GM18498 (cell line): Measurements from ENCODE around the gene BUD23.
"Not testable (repeated sequence)": the region's sequence is repeated elsewhere in the genome, so short reads cannot be mapped to it uniquely, and the experiment has no call there.

Experiments
- ATAC-seq: cut with Tn5 transposase; IDR thresholded peaks from one replicate; pipeline ENCODE4 v1.9.1; 2021; ENCODE audit warnings: mild to moderate bottlenecking, moderate library complexity; ENCODE audit not compliant: unreplicated experiment

BUD23 gene

DNA sequence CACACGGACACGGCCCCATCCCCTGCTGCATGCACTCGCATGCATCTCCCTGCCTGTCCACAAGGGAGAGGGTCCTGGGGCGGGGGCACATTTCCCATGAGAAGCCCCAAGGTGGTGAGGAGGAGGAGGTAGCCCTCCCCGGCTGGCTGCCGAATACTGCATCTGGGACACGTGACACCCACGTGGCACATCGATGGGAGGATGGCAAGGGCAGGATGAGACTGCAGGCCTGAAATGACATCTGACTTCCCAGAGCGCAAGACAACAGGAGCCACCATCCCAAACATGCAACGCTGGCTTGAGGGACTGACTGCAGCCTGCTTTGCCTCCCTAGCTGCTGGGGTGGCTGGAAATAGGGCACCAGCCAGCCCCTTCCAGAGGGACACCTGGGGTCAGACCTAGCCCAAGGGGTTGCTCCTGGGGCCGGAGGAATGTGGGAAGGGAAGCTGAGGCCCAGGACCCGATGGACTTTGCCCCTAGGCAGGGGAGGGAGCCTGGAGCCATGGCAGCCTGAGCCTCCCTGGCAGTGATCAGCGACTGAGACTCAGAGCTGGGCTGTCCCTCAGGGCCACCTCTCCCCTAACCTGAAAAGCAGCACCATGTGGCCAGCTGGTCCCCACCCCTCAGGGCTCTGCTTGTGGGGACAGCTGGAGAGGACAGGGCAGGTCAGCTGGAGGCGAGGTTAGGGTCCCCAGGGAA lies 16.1 kb downstream of the BUD23 start:
- ATAC-seq: no peak

DNA sequence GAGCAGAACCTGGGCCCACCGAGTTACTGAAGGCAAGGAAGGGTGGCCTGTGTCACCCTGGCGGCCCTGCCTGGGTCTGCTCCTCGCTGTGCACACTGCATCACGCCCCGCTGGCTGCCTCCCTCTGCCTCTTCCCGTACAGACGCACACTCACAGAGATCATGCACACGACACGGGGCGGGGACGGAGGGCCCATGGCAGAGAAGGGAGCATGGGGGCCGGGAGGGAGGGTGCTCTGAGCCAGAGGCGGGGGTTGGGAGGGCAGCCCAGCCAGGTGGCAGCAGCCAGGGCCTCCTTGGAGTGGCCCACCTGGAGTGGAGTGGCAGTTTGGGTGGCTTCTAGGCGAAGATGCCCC lies 16.6 kb downstream of the BUD23 start:
- ATAC-seq: no peak

DNA sequence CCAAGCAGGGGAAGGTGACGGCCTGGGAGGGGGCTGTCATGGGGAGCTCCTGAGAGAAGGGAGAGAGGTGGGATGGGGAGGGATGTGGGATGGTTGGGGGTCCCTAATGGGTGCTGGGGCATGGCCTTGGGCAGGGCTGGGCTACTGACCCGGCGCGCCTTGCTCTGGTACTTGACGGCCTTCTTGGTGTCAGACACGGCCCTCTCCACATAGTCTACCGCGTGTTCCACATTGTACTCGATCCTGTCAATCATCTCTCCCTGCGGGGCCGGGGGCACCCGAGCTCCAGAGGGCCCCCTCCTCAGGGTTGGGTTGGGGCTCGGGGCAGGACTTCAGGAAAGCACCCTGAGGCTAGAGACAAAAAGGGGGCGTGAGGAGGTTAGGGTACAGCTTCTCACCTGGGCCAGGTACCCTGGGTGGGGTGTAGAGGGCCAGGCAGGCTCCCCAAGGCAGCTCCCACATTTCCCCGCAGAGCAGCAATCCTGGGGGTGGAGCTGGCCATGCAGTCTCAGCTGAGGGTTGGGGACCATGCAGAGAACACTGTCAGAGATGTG lies 17.3 kb downstream of the BUD23 start:
- ATAC-seq: no peak

DNA sequence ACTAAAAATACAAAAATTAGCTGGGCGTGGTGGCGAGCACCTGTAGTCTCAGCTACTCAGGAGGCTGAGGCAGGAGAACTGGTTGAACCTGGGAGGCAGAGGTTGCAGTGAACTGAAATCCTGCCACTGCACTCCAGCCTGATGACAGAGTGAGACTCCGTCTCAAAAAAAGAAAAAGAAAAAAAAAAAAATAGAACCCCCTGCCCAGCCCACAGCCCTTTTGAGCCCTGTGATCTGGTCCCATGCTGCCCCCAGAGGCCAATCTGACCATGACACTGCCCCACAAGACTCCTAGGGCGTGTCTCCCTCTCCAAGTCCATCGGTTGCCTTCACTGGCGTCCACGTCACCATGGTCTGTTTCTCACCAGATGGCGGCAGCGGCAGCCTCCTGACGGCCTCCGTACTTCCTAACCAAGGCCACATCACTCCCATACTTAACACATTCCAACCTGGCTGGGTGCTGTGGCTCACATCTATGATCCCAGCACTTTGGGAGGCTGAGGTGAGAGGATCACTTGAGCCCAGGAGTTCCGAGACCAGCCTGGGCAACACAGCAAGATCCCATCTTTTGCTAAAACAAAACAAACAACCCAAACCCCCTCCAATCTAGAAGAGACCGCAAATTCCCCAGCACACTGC lies 18.1 kb downstream of the BUD23 start:
- no peak for ATAC-seq

DNA sequence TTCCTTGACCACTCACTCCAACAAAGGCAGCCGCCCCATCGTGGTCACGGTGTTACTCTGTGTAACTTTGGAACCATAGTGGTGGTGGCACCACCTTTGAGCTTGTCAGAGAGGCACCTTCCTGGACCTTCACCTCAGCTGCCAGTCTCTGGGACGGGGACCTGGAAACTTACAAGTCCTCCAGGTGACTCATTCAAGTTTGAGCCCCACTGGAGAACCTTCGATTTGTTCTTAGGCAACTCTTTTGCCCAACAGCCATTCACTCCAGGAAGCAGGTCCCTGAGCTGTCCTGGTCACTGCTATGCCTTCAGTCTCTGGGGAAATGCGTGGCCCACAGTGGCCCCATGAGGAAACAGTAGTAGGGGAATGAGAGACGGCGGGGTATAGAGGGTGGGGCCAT lies 18.8 kb downstream of the BUD23 start:
- no peak for ATAC-seq

DNA sequence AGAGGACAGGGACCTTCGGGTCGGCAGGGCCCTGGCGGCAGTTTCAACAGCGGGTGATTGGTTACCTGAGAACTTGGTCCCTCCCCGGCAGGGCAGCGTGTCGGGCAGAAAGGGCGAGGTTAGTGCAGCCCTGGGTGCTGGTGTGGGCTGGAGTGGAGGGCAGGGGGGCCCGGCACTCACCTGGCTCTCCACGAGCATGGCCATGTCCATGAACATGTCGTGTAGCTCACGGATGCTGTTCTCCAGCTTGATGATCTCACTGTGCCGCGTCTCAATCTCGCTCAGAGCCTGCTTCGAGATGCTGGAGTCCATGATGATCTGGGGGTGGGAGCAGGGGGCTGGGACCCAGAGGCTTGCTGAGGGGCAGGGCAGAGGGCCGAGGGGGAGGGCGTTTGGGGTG lies 19.3 kb downstream of the BUD23 start:
- ATAC-seq: no peak

DNA sequence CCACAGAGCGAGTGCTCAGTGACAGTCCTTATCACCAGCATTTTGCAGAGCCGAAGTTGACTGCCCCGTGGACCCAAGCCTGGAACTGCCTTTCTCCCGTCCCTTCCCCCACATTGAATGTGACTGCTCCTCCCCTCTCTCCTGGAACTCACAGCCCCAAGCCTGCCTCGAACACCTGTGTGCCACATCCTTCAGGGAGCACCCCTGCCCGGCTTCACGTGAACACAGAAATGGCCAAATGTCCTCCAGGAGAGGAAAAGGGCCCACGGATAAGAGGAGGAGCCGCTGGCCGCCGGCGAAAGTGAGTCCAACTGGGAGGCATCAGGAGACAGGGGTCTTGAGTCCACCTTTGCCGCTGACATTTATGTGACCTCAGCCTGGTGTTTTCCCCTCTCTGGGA lies 19.8 kb downstream of the BUD23 start:
- no peak for ATAC-seq

DNA sequence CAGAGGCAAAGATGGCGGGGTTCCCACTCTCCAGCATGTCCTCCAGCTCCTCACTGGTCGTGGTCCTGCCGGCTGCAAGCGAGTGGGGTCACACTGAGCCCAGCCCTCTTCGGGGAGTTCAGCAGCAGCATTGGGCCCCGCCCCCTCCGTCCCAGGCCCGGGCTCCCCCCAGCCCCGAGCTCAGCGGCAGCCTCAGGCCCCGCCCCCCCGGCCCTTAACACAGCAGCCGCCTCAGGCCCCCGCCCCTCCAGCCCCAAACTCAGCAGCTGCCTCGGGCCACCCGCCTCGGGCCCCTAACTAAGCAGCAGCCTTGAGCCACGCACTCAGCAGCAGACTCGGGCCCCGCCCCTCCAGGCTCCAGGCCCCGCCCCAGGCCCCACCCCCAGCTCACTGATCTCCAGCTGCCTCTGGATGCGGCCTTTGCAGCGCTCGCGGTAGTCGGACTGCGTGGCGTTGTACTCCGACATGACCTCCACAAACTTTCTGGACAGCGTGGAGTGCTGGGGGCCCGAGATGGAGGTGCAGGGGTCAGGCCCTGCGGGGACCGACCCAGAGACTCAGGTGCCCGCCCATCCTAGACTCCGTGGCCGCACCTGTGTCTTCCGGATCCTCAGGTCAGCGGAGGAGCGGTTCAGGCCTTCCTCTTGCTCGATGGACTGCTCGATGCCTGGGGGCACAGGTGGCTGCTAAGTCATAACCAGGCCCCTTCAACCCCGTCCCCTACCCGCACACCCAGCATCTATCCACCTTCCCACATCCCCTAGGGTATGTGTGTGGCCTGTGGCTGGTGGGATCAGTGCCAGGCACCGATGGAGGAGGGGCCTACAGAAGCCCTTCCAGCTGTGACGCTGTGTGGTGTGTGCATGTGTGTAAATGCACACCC lies 20.6 kb downstream of the BUD23 start:
- ATAC-seq: no peak

DNA sequence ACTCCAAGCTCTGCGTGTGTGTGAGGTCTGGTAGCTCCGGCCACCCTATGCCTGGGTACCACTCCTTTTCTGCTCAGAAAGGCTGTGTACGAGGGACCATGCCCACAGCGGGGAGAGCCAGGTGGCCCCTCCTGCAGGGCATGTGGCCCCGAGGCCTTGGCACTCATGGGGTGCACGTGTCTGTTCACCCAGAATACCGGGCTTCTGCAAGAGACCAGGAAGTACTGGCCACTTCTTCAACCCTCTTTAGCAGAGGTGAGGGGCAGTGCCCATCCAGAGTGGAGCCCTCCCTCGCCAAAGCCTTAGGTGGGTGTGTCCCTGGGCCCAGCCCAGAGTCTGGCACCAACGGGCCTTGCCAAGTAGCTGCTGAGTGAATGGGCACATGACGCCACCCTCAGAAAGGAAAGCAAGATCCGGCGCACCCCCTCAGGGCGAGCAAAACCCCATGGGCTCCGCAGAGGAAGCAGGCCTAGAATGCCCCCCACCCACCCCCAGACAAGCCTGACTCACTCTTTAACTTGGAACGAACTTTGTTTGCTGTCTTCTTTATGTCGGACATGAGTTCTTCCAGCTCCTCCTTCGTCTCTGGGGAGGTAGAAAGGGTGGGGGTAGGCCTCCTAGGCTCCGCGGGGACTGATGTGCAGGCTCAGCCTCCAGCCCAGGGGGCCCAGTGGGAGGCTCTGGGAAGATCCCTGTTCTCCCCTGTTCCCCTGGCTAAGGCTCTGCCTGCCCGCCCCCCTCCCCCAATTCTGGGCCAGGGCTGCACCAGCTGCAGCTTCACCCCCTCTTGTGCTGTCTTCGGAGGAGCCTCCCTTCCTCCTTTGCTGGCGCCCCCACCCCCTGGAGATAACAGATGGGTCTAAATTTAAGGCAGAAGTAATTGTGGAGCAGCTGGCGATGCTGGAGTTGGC lies 21.5 kb downstream of the BUD23 start:
- ATAC-seq: no peak

DNA sequence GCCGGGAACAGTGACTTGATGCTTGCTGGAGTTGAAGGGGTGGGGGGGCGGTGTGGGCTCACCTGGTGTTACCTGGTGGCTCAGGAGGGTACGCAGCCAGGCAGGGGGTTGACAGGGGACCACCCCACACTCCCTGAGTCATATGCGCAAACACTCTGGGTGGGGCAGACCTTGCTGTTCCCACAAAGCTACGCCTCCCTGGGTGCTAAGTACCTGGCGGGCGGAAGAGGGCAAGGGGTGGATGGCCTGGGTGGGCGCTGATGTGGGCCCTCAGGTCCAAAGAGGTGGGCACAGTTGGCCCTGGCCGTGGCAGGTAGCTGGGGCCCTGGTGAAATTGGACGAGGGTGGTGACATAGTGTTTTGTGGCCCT lies 22.1 kb downstream of the BUD23 start:
- no peak for ATAC-seq

DNA sequence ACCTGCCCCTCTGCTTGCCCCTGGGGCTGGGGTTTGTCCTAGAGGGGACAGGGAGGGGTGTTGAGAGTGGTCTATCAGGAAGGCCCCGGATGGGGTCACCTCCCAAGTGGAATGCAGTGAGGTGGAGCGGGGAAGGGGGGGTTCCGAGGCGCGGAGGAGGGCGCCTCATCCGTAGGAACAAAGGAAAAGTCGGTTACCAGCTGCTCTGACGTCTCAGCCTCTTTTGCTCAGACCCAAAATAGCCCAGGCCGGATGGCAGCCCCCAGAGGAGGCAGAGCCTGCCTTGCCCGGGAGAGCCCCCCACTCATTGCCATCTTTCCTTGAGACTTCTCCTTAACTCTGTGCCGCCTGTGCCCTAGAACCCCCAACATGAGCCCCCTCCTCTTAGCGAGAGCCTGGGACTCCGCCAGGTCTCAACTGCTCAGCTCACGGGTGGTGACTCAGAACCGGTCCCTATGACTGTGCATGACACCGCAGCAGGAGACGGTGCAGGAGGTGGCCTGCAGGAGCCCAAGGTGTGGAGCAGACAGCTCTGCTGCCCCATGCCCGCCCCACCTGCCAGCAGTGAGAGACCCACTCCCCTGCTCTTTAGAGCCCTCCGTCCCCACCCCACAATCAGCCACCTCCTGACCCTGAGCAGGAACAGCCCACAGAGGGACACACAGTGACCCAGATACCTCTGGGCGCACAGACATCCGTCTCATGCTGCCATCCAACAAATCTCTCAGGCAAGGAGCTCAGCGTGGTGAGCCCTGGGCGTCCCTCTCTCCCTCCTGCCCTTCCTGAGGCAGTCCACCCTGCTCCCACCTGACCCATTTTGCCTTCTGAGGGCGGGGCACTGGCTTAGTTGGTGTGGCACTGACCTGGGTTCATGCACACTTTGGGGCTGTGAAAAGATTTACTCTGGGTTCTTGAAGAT lies 23.0 kb downstream of the BUD23 start:
- no peak for ATAC-seq

DNA sequence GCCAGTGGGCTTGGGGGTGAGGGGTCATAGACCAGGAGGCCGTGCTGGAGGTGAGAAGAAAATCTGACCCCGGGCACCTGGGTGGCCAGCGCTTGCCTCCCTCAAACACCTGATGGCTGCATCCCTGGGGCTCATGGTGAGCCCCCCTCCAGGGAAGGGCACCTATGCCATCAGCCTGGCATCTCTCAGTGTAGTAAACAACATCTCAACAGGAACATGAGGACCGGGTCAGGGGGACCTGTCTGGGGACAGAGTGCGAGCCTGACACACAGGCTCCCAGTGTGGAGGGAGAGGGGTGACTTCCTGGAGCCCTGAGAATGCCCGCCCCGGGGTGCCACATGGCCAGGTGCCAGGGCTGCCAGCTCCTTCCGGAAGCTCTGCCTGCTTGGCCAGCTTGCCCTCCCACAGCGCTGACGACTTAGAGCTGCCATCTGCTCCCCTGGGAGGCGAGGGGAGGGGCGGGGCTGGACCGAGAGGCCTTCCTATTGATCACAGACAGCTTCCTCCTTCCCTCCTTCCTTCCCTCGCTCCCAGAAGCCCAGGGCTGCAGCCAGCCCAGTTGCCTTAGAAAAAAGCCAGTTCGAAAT lies 23.7 kb downstream of the BUD23 start:
- ATAC-seq: no peak

DNA sequence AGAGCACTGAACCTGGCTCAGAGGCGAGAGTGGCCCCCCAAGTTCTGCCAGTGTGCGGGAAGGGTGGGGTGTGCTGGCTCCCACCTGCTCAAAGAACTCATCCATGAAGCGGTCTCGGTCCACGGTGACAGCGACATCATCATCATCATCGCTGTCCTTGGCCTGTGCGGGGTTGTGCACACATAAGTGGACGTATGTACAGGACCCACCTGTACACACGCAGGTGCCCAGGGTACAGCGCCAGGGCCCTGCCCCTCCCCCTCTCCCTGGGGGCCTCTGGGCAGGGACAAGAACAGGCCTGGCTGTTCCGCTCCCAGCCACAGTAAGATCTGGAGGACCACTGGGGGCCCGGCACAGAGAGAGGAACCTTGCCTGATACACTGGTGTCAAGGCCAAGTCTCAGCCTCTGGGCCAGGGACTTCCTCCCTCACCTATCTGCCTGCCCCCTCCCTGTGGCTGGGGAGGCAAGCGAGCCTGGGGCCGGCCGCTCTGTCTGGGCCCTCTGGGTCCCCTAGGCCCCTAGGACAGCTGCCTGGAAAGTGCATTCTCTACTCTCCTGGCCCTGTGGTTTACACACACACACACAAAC lies 25.7 kb downstream of the BUD23 start:
- ATAC-seq: no peak

DNA sequence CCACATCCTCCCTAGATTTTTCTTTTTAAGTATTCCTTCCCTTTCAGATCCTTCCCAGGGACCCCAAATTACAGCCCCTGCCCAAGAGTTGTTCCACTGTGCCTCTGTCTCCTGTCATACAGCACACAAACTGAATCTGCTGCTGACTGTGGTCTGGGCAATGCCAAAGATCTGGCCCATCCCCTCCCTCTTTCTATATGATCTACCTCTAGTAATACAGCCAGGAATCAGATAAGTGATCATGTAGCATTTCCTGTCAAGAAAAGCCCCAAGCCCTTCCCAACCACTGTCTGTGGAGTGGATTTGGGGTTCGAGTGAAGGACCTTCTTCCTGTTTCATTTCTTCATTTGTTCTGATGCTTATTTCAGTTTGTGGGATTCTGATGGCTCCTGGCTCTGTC lies 29.4 kb downstream of the BUD23 start:
- no peak for ATAC-seq

DNA sequence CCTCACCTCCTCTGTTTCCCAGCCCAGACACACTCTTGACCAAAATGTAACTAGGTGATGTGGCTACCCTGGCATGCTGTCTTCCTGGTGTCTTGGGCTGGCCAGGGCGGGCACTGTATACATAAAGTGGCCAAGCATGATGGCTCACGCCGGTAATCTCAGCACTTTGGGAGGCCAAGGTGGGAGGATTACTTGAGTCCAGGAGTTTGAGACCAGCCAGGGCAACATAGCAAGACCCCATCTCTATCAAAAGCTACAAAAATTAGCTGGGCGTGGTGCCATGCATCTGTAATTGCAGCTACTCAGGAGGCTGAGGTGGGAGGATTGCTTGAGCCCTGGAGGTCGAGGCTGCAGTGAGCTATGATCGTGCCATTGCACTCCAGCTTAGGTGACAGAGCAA lies 29.9 kb downstream of the BUD23 start:
- ATAC-seq: not testable (repeated sequence)

DNA sequence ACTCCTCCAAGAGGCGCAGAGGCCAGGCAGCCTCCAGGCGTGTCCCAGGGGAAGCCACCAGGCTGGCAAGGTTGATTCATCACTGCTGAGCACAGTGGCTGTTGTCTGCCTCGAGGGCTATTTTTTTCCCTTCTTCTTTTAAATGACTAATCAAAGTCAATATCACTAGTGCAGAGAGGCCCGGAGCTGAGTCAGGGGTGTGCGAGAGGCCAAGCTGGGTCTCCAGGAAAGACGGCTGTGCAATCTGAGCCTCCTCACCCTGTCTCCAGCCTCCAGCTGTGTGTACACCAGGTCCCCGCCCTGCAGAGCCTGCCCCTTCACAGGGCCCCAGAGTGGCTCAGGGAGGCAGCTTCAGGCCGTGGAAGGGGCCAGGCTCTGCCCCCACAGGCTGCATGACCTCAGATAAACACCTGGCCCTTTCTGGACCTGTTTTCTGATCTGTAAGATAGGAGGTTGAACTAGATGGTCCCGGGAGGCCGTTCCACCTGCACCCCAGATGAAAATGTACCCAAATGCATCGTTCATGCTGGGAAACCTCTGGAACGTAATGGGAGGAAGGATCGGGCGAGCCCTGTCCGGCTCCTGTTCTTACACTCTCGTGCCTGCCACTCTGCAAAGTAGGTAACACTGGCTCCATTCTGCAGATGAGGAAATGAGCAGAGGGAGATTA lies 32.4 kb downstream of the BUD23 start:
- ATAC-seq: no peak

DNA sequence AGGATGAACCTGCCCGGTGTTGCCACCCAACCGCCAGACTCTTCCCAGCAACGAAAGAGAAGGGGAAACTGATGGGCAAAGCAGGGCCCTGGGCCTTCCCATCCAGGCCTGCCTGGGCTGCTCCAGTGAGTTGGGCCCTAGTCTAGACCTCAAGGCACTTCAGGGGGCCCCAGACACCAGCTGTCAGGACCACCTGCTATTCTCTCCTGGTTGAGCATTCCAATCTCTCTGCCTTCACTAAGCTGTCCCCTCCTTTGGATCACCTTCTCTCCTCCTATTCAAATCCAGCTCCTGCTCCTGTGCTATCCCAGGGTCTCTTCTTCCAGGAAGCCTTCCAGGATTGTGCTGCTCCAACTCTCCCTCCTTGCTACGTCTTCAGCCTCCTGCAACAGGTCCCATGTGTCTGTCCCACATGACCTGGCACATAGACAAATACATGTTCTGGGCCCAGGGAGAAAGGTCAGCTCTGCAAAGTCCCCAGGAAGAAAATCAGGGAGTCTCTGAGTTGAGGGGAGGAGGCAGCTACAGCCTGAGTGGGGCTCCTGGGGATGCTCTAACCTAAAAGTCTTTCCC lies 33.0 kb downstream of the BUD23 start:
- no peak for ATAC-seq
